Measurements from ENCODE around the gene NOS3. TPM values are rescaled to one million over a fixed set of nuclear protein-coding genes. Genes with fewer than 3 reads are reported as not detected.

NOS3 gene
- total and polyA plus RNA-seq, 9 of the 15 experiments (the other 6 are each of a cell fraction or from before 2014, with no cell fraction given): 1.1 to 121 (median 23.6) TPM

DNA sequence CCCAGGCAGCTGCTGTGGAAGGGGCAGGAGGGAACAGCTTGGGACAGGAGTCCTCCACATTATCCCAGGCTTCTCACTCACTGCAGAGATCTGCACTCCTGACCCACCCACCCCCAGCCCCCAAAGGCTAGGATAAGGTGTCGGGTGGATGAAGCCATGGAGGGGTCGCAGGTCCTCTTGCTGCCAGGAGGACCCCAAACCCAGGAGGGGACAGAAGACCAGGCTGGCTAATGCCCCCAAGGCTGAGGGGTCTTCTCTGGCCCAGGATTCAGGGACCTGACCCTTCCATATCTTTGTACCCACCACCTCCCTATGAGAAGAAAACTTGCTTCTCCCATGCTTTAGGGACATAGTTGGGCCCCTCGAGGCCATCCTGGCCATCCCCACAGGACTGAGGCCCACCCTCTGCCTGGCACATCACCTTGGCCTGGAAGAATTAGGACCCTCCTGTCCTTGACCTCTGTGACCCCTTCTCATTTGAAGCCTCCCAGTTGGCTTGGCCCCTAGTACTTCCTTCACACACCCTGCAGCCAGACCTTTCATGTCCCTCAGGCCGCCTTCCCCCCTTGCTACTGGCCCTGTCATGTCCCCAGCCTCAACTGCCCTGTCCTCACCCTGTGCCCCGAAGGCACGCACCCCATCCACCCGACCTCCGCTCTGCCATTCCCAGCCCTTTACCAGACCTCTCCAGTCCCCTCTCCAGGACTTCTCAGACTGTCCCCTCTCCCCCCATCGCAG is 34.3 kb upstream of the NOS3 start (continued):
- TF ChIP-seq DPF2 (IDR thresholded peaks at IDR 0.05) (0 out of 2 replicates have a peak, but pooled peaks have one; percentile 19), NFE2 (IDR thresholded peaks at IDR 0.05; ENCODE audit: low read depth) (no peak), POLR2A (conservative IDR thresholded peaks at IDR 0.05) (no peak), STAG1 (CRISPR knock-in tag; IDR thresholded peaks at IDR 0.05; ENCODE audit: borderline replicate concordance) (no peak), ETS2 (tag; IDR thresholded peaks at IDR 0.05; ENCODE audit: borderline replicate concordance, poor library complexity, severe bottlenecking) (no peak), CAMTA2 (CRISPR knock-in tag; conservative IDR thresholded peaks at IDR 0.05) (no peak), ELK1 (CRISPR knock-in tag; IDR thresholded peaks at IDR 0.05) (no peak), ELF4 (CRISPR knock-in tag; IDR thresholded peaks at IDR 0.05) (peak; percentile 25; the same call in 1 of the 2 replicates), NR4A1 (CRISPR knock-in tag; IDR thresholded peaks at IDR 0.05) (no peak), NR4A1 (tag; IDR thresholded peaks at IDR 0.05) (peak; percentile 18; the same call in 1 of the 2 replicates), ZNF184 (CRISPR knock-in tag; IDR thresholded peaks at IDR 0.05) (no peak), SMAD1 (IDR thresholded peaks at IDR 0.05; ENCODE audit: low read depth, low read length, partially characterized antibody) (no peak)
- TF ChIP-seq, protein P1, sequence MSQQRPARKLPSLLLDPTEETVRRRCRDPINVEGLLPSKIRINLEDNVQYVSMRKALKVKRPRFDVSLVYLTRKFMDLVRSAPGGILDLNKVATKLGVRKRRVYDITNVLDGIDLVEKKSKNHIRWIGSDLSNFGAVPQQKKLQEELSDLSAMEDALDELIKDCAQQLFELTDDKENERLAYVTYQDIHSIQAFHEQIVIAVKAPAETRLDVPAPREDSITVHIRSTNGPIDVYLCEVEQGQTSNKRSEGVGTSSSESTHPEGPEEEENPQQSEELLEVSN (IDR thresholded peaks at IDR 0.05; ENCODE audit: borderline replicate concordance in 1 of 2, extremely low read depth in 1 of 2, insufficient read depth in 1 of 2, insufficient read length in 1 of 2, low read depth in 1 of 2, low read length in 1 of 2, poor library complexity in 1 of 2, severe bottlenecking in 1 of 2): peak in 1 of 2 experiments; percentile 16
- TF ChIP-seq, protein P2, sequence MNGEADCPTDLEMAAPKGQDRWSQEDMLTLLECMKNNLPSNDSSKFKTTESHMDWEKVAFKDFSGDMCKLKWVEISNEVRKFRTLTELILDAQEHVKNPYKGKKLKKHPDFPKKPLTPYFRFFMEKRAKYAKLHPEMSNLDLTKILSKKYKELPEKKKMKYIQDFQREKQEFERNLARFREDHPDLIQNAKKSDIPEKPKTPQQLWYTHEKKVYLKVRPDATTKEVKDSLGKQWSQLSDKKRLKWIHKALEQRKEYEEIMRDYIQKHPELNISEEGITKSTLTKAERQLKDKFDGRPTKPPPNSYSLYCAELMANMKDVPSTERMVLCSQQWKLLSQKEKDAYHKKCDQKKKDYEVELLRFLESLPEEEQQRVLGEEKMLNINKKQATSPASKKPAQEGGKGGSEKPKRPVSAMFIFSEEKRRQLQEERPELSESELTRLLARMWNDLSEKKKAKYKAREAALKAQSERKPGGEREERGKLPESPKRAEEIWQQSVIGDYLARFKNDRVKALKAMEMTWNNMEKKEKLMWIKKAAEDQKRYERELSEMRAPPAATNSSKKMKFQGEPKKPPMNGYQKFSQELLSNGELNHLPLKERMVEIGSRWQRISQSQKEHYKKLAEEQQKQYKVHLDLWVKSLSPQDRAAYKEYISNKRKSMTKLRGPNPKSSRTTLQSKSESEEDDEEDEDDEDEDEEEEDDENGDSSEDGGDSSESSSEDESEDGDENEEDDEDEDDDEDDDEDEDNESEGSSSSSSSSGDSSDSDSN (IDR thresholded peaks at IDR 0.05; ENCODE audit: borderline replicate concordance in 1 of 2, low read depth in 2 of 2, low read length in 2 of 2): no peak

Data from K562 (cell line).